GM23248 (cell line): Measurements from ENCODE around the gene CRYBA4. TPM values are rescaled to one million over a fixed set of nuclear protein-coding genes. Genes with fewer than 3 reads are reported as not detected.

ENCODE experiments used
- DNase-seq: peaks from one replicate; pipeline ENCODE4 v3.0.0-alpha.2; 2015
- H2AFZ ChIP-seq: fragments of 200-600 bp; sonication (generic); 2 replicates; pipeline ENCODE4 v1.6.1; 2016; ENCODE audit warnings: antibody characterized with exemption
- H3F3A ChIP-seq: fragments of 200-600 bp; sonication (generic); 2 replicates; pipeline ENCODE4 v1.6.1; 2016; ENCODE audit warnings: mild to moderate bottlenecking, antibody characterized with exemption, mixed run types; ENCODE audit not compliant: insufficient read depth
- H3K27ac ChIP-seq: fragments of 200-600 bp; sonication (generic); 2 replicates; pipeline ENCODE4 v1.5.1; 2016; ENCODE audit warnings: mild to moderate bottlenecking
- H3K27me3 ChIP-seq: fragments of 200-600 bp; sonication (generic); replicated peaks from 2 replicates; pipeline ENCODE4 v1.6.1; 2016; ENCODE audit warnings: mild to moderate bottlenecking; ENCODE audit not compliant: insufficient read depth
- H3K36me3 ChIP-seq: fragments of 200-600 bp; sonication (generic); 2 replicates; pipeline ENCODE4 v1.6.1; 2016; ENCODE audit warnings: low read depth, mild to moderate bottlenecking
- H3K4me1 ChIP-seq: fragments of 200-600 bp; sonication (generic); 2 replicates; pipeline ENCODE4 v1.6.1; 2016; ENCODE audit warnings: mild to moderate bottlenecking; ENCODE audit not compliant: insufficient read depth
- H3K4me2 ChIP-seq: fragments of 200-600 bp; sonication (generic); one replicate; pipeline ENCODE4 v1.6.1; 2016; ENCODE audit warnings: mild to moderate bottlenecking; ENCODE audit not compliant: unreplicated experiment
- H3K4me3 ChIP-seq: fragments of 200-600 bp; sonication (generic); 2 replicates; pipeline ENCODE4 v1.5.1; 2016; ENCODE audit warnings: mild to moderate bottlenecking
- H3K79me2 ChIP-seq: fragments of 200-600 bp; sonication (generic); 2 replicates; pipeline ENCODE4 v1.6.1; 2016; ENCODE audit warnings: mild to moderate bottlenecking; ENCODE audit not compliant: insufficient read depth
- H3K9ac ChIP-seq: fragments of 200-600 bp; sonication (generic); 2 replicates; pipeline ENCODE4 v1.6.1; 2016; ENCODE audit warnings: mild to moderate bottlenecking
- H3K9me2 ChIP-seq: fragments of 200-600 bp; sonication (generic); 2 replicates; pipeline ENCODE4 v1.6.1; 2016; ENCODE audit warnings: mixed run types, mild to moderate bottlenecking, moderate library complexity; ENCODE audit not compliant: insufficient read depth
- H3K9me3 ChIP-seq: fragments of 200-600 bp; sonication (generic); one replicate; pipeline ENCODE4 v1.6.1; 2017; ENCODE audit warnings: low read depth
- H4K20me1 ChIP-seq: fragments of 200-600 bp; sonication (generic); 2 replicates; pipeline ENCODE4 v1.6.0; 2016; ENCODE audit not compliant: insufficient read depth
- EZH2 ChIP-seq: fragments of 200-600 bp; sonication (generic); IDR thresholded peaks from 2 replicates; pipeline ENCODE4 v1.6.1; 2018; ENCODE audit warnings: antibody characterized with exemption, mild to moderate bottlenecking; ENCODE audit not compliant: insufficient read depth, poor library complexity, severe bottlenecking
- EZH2phosphoT487 ChIP-seq: fragments of 200-600 bp; sonication (generic); IDR thresholded peaks from 2 replicates; pipeline ENCODE4 v1.6.1; 2018; ENCODE audit warnings: antibody characterized with exemption, moderate library complexity, mild to moderate bottlenecking, low read depth; ENCODE audit not compliant: insufficient read depth
- WGBS, 2 experiments: methylation state at CpG; one replicate each; pipeline ENCODE4 v1.1.6; 2015 to 2017; ENCODE audit warnings: low lambda C conversion rate in 2 of 2, low coverage in 1 of 2; ENCODE audit errors: missing lambda C conversion rate in 2 of 2; 5-methylcytosine and 5-hydroxymethylcytosine counted together
- in situ Hi-C: fragments of 300-500 bp; cut with MboI; formaldehyde crosslinking; loops from 2 replicates; pipeline ENCODE4 v1.15.0; 2020
- polyA plus RNA-seq: library from polyadenylated mRNA; unstranded; fragments of >200 nt; fragmentation: Nextera tagmentation; extraction: Ambion mirVana; gene quantifications from 2 replicates; pipeline ENCODE4 v1.2.1, GENCODE V29; 2016
- total RNA-seq: library from RNA; depleted of rRNA; stranded (reverse); fragments of >200 nt; shearing (Covaris generic); gene quantifications from 2 replicates; pipeline ENCODE4 v1.2.3, GENCODE V29; 2014

CRYBA4 gene
- total and polyA plus RNA-seq, 2 experiments from 2014 or later = not detected

DNA sequence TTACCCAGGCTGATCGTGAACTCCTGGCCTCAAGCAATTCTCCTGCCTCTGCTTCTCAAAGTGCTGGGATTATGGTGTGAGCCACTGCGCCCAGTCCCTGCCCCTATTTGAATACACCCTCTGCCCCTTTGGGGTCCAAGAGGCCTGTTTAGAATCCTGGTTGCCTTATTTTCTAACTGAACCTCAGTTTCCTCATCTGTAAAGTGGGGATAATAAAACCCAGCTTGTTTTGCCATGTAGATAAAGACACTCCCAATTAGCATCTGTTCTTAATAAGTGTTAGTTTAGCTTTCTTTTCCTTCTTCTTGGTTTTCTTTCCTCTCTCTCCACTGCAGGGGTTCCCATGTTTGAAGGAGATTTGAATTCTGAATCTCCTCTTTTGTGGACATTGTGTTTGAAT lies 40.4 kb downstream of the CRYBA4 start:
- Histone ChIP-seq H3K9me3 (no peaks in the 10 kb centered on the region), H2AFZ (no peak overlapping the region), H3K79me2 (no peaks in the 10 kb centered on the region), H3K27ac (no peak overlapping the region), H3K4me2 (no peak overlapping the region), H3K27me3 (peaks cover 12% of the 10 kb centered on the region; the same call in 1 of the 2 replicates), H3K36me3 (no peaks in the 10 kb centered on the region), H3K9me2 (no peaks in the 10 kb centered on the region), H3F3A (no peaks in the 10 kb centered on the region; the same call in 1 of the 2 replicates), H3K4me3 (no peak overlapping the region), H3K9ac (no peak overlapping the region), H3K4me1 (peaks cover 25% of the 10 kb centered on the region), H4K20me1 (no peaks in the 10 kb centered on the region)
- TF ChIP-seq EZH2phosphoT487 = no peak
- TF ChIP-seq EZH2 = no peak
- in situ Hi-C loops = no loop called here
- DNase-seq = no peak
- 85 to 98% methylated on average over 2 of the region's 2 CpGs for WGBS, 2 experiments

DNA sequence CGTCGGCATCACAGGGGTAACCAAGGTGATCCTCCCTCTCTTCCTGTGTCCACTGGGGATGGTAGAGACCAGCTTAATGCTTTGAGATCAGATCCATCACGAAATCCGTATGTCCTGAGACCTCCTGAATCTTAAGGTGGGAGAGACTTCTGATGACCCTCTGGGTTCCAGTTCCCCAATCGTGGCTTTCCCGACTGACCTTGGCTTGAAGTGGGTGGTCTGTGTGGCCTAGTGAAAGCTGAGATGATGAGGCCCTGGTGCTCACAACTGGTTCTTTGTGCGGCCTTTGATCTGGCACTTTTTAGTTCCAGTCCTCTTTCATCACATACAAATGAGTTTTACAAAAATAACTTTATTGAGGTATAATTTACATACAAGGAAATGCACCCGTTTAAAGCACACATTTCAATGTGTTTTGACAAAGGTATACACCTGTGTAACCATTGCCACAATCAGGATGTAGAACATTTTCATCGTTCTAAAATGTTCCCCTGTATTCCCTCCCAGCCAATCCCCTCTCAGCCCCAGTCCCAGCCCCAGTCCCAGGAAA lies 41.7 kb downstream of the CRYBA4 start:
- Histone ChIP-seq H3K4me2 (no peak overlapping the region), H3K27me3 (no peaks in the 10 kb centered on the region), H3K9me3 (no peaks in the 10 kb centered on the region), H3K27ac (no peak overlapping the region), H3K4me3 (no peak overlapping the region), H3K9me2 (no peaks in the 10 kb centered on the region), H3K4me1 (peaks cover 18% of the 10 kb centered on the region), H2AFZ (no peak overlapping the region), H3F3A (no peaks in the 10 kb centered on the region; the same call in 1 of the 2 replicates), H3K79me2 (no peaks in the 10 kb centered on the region), H3K36me3 (no peaks in the 10 kb centered on the region), H3K9ac (no peak overlapping the region), H4K20me1 (no peaks in the 10 kb centered on the region)
- 48 to 54% methylated on average over 9 of the region's 9 CpGs for WGBS, 2 experiments
- TF ChIP-seq EZH2 = no peak
- TF ChIP-seq EZH2phosphoT487 = no peak
- in situ Hi-C loops = no loop called here
- no peak for DNase-seq

DNA sequence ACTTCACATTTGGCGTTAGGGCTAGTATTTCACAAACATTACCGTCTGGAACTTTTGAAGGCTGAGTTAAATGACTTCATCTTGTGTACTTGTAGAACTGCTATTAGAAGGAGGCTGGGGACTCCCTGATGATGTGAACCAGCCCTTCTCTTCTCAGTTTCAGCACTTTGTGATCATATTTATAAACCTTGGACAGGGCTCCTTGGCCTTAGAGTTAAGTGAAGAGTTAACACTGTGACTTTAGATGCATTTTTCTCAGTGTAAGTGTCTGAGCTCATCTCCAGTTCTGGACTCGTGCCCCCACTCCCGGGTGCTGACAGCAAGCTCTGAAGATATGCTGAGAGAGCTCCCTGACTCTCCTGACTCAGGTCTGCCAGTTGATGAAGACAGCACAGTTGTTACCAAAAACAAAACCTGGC lies 44.1 kb downstream of the CRYBA4 start:
- 0 to 5% methylated on average over 4 of the region's 4 CpGs for WGBS, 2 experiments
- Histone ChIP-seq H3K9me2 (no peaks in the 10 kb centered on the region), H3K4me3 (0 out of 2 replicates have a peak overlapping the region, but pooled peaks have one; percentile 26), H3K27me3 (no peaks in the 10 kb centered on the region), H3K27ac (peak overlapping the region; percentile 49), H3F3A (peaks cover 5% of the 10 kb centered on the region), H4K20me1 (no peaks in the 10 kb centered on the region), H3K9me3 (no peaks in the 10 kb centered on the region), H3K4me1 (peaks cover 16% of the 10 kb centered on the region), H3K36me3 (no peaks in the 10 kb centered on the region), H2AFZ (peak overlapping the region; percentile 89), H3K4me2 (peak overlapping the region; percentile 69), H3K9ac (peak overlapping the region; percentile 33), H3K79me2 (no peaks in the 10 kb centered on the region)
- DNase-seq = peak; percentile 72
- in situ Hi-C loops = no loop called here
- no peak for TF ChIP-seq EZH2phosphoT487
- no peak for TF ChIP-seq EZH2

DNA sequence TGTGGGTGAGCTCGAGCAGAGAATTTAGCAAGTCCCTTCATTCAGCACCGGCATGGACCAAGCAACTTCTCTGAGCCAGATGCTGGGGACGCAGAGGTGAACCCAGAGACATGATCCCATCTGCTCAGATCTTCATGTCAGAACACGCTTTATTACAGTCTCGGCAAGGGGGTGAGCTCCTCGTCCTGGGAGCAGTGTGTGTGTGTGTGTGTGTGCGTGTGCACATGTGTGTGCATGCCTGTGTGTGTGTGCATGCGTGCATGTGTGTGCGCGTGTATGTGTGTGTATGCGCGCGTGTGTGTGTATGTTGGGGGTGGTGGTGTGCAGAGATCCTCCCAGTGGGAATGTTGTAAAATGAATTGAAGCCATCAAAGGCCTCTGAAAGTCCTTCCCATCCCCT lies 45.4 kb downstream of the CRYBA4 start:
- 83 to 86% methylated on average over 12 to 13 of the region's 13 CpGs for WGBS, 2 experiments

More for the DNA sequence above, 45.4 kb downstream of the CRYBA4 start:
- H3K27ac ChIP-seq = no peak overlapping the region
- no peak for DNase-seq
- H3K9me3 ChIP-seq = no peaks in the 10 kb centered on the region
- H3K27me3 ChIP-seq = no peaks in the 10 kb centered on the region
- no peak overlapping the region for H2AFZ ChIP-seq
- peaks cover 7% of the 10 kb centered on the region for H3F3A ChIP-seq
- H3K9me2 ChIP-seq = no peaks in the 10 kb centered on the region
- no peaks in the 10 kb centered on the region for H3K36me3 ChIP-seq
- peaks cover 16% of the 10 kb centered on the region for H3K4me1 ChIP-seq
- H3K4me3 ChIP-seq = no peak overlapping the region
- no peaks in the 10 kb centered on the region for H3K79me2 ChIP-seq
- no peak overlapping the region for H3K9ac ChIP-seq
- no peak for TF ChIP-seq EZH2phosphoT487
- no peak for TF ChIP-seq EZH2
- H3K4me2 ChIP-seq = no peak overlapping the region
- H4K20me1 ChIP-seq = no peaks in the 10 kb centered on the region
- in situ Hi-C loops = no loop called here
